ENCODE measurements around the gene GDPD5.

Gene GDPD5

DNA sequence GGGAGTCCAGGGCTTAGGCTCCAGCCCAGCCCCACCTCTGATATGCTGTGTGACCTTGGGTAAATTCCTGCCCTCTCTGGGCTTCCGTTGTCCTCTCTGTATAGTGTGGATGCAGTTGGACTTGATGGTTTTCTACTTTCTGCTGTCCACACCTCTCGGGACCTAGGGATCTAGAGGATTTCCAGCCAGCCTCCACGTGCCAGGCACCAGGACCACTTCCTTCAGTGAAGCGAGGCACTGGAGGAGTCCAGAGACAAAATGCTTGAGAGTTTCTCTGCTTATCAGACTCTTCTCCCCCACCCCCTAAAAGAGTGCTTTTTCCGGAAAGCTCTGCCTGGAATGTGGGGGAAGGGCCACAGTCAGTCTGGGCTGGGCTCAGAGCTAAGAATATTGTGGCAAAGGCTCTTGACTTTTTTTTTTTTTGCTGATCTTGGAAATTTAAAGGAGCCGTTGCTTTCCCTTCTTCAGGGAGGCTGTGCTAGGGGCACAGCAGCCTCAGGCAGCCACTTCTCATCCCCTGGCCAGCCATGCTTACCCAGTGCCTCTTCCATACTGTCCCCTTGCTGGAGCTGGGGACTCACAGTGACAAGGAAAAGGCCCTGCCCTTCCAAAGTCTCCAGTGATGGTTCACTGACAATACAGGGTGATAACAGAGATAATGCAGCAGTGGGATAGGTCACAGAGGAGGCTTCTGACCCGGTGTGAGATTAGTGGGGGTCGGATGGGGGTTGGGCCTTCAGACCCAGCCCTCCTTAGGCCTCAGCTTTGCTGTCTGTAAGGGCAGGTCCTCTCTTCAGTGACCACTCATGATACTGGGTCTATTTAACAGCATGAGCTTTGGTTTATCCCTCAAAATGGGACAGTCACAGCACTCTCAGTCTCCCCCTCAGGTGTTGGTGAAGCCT, 33.5 kb upstream of the GDPD5 start:
- no peak for DNase-seq

DNA sequence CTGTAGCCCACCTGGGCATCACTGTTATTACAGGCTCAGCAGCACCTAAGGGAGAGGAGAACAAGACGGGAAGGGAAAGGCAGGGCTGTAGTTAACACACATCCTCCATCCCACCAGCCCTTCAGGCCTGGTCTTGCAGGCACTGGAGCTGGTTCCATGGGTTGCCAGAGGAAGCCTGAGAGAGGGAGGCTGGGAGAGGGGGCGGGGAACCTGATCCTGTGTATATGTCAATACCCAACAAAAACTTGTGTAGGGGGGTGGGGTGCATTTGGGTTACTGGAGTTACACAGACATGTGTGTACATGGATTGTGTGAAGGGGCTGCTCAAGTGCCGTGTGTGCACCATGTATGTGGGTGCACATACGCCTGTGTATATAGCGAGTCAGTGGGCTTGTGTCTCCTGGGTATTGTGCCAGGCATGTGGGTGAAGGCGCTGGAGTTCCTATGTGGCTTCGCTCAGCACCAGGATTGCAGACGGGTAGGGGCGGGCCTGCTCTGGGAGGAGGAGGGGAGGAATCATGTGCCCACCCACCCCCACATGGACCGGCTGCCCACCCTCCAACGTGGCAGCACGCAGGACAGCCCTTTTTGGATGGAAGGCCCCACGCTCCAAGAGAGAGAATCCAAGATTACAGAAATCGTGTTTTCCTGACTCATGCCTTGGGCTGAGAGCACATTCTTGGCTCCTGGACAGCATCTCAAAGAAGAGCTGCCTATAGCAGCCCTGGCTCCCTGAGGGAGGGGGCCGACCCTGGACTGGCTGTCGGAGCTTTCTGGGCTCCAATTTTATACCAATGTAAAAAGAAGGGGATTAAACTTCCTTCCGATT, 32.1 kb upstream of the GDPD5 start:
- DNase-seq = no peak

DNA sequence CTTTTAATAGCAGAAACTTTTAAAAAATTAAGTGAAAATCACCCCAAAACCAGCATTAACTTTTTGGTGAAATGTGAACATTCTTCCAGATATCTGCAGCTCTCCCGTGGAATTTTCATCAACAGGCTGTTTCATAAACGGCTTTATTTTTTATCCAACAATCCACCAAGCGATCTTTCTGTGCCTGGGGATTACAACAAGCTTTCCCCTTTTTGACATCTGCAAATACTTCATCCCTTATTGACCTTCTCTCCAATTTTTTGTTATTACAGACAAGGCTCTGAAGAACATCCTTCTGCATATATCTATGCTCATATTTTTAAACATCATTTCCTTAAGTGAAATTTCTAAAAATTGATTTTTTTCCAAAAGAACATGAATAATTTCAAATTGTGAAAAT, 30.5 kb upstream of the GDPD5 start:
- no peak for DNase-seq

DNA sequence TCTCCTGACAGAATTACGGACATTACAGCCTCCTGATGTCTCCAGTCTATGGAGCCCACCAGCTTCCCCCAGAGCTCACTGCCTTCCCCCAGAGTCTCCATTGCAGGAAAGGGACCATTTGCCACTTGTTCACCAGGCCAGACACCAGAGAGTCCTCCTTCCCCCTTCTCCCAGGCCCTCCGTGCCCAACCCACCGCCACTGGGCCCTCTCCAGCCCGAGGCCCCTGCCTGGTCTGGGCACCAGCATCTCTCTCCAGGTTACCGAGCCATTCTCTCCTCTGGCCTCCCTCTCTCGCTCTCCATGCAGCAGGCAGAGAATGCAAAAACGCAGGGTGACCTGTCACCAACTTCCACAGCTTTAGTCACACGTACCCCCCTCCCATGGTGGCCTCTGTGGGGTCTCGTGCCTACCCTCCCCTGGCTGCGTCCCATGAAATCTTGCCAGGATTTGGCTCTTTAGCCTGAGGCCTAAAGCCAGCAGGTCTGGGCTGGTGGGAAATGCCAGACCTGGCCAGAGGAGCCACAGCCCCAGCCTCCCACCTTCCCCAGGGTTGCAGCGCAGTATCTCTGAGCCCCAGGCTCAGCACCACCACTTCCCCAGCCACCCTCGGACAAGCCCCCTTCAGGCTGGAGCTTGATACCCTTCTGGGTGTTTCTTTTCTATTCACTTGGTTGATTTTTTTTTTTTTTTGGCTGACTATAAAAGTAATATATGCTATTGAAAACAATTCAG, 29.5 kb upstream of the GDPD5 start:
- no peak for DNase-seq

DNA sequence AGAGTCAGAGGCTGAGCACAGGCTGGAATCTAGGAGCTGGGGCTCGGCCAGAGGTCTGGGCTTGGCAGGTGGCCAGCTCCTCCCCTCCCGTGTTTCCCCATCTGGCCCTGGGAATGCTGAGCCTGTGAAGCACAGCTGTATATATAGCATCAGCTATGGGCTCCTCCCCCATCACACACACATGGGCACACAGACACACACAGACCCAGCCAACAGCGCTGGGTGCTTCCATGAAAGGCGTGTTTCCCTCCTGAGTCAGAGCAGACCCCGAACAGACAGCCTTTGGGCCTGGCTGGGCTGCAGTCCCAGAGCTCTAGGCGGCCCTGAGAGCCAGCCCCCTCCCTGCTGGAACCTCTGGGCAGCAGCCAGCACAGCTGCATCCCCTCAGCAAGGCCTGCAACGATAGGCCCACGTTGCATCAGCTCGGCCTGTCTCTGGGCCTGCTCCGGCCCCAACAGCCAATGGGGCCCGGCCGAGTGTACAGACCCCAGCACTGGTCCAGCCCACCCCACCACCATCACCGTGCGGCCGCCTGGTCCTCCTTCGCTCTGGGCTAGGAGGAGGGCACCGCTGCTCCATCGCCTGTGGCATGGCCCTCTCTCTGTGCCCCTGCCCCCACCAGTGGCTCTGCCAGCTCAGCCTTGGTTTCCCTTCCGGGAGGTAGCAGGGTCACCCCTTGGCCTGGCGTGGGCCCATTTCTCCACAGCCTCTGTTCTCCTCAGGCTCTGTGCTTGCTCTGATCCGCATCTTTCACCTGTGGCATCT, 28.7 kb upstream of the GDPD5 start:
- DNase-seq = no peak

DNA sequence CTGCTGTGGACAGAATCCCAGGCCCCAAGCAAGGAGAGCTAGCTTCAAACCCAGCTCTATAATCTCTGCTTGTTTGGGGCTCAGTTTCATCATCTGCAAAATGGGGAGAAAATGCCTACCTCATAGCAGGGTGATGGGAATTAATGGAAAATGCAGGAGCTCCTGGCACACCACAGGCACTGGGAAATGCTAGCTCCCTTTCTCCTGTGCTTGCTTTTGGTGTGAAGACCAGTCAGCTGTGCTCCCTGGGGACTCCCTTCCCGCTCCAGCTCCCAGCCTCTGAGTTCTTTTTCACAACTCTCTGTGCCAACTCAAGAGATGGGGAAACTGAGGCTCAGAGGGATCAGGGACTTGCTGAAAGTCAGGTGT, 28.1 kb upstream of the GDPD5 start:
- DNase-seq = no peak

DNA sequence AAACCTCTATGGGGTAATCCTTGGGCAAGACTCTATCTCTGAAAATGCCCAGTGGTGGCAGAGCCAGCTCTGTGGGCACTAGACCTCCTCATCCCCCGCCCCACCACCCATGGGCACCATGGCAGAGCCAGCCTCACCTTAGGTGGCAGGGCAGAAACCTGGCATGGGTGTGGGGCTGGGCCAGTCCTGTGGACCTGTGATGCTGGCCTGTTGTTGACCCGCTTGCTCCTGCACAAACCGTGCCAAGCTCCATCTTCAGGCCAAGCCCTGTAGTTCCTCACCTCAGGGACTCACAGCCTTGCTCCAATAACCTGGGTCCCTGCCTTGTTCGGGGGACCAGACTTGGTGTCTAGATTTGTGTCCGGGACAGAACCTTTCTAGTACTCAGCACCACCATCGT, 27.4 kb upstream of the GDPD5 start:
- no peak for DNase-seq

DNA sequence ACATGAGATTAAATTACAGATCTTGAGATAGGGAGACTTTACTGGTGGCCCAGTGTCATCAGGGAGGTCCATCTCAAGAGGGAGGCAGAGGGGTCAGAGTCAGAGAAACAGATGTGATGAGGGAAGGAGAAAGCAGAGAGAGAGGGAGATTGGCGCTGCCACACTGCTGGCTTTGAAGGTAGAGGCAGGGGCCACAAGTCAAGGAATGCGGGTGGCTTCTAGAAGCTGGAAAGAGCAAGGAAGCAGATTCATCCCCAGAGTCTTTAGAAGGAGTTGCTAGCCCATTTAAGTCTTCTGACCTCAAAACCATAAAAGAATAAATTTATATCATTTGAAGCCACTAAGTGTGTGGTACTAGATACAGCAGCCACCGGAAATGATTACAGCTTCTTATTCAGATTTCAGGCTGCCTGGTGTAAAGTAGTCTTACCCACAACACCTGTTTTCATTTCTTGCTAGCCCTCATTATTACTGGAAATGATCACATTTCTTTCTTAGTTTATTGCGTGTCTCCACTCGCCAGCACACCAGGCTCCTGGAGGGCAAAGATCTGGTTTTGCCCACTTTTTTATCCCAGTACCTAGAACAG, 23.7 kb upstream of the GDPD5 start:
- no peak for DNase-seq

DNA sequence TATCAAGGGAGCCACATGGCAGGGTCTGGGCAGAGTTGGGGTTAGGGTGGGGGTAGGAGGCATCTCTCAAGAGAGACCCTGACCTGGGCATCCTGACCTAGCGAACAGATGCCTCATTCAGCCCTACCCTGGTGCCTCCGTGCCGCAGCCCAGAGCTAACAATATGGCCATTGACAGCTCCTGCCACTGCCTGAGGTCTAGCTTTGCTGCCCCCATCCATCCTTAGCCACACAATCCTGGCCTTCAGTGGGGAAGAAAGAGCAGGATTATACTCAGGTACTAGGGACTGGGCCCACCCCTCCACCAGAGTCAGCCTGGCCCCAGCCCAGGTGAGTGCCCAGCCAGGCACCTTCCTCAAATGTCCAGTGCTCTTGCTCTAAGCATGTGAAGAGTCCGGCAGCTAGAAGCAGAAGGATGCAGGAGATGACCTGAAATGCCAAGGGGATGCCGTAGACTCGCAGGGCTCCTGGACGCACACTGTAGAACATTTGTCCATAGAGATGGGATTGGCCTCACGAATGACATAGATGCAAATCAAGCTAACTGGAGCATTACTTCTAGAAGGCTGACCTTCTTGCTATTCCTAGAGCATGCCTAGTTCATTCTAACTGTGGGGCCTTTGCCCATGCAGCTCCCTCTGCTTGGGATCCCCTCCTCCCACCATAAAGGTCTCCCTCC, 23.0 kb upstream of the GDPD5 start:
- DNase-seq = no peak

DNA sequence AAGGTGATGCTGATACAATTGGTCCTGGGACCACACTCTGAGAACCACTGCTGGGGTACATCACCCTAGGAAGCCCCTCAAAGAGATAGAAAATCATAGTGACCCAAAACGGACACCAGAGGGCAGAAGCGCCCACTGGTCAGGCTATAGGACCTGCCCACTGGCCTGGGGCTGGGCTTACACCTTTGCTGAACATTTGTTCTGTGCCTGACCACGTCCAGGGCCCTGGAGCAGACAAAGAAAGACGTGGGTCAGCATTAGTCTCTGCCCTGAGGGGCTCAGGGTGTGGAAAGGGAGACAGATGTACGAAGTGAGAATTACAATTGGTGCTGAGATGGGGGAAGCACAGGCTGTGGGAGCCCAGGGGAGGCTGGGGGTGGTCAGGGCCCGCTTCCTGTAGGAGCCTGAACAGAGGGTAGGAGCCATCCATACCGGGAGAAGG, 21.9 kb upstream of the GDPD5 start:
- peak; percentile 92 for DNase-seq

DNA sequence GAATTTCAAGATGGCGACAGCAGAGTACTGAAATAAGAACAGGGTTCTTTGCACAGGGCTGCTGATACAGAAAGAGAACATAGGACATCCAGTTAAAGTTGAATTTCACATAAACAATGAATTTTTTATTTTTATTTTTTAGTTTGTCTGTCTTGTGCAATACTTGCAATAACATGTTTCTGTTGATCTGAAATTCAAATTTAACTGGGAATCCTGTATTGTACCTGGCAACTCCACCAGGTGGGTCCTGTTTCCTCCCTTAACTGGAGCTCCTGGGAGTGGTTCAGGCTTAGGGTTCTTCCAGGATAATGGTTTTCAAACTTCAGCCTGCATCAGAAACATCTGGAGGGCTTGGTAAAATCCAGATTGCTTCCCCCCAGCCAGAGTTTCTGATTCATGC, 21.4 kb upstream of the GDPD5 start:
- no peak for DNase-seq

DNA sequence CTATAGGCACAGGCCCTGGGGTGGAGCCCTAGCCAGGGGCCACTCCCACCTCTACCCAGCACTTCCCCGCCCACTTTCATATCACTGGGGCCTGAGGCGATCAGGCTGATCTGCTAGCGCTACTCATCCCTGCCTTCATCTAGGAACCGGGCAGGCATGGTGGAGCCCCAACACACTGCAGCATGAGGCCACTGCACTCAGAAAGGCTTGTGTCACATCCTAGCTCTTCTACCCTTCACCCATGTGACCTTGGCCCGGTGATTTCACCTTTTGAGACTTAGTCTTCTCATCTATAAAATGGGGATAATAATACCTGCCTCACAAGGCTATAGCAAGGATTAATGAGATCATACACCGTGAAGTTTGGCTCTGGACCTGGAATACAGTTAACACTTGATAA, 18.1 kb upstream of the GDPD5 start:
- no peak for DNase-seq

DNA sequence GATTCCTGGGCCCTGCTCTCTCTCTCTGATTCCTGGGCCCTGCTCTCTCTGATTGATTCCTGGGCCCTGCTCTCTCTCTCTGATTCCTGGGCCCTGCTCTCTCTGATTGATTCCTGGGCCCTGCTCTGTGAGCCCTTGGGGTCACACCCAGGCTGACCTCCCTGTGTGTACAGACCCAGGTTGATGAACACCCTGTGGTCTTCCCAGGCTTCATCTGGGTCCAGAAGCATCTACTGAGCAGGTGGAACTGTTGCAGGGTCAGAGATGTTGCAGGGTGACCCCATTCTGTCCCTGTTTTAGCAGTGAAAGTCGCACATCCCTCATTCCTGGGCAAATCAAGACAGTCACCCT, 16.3 kb upstream of the GDPD5 start:
- DNase-seq = no peak

DNA sequence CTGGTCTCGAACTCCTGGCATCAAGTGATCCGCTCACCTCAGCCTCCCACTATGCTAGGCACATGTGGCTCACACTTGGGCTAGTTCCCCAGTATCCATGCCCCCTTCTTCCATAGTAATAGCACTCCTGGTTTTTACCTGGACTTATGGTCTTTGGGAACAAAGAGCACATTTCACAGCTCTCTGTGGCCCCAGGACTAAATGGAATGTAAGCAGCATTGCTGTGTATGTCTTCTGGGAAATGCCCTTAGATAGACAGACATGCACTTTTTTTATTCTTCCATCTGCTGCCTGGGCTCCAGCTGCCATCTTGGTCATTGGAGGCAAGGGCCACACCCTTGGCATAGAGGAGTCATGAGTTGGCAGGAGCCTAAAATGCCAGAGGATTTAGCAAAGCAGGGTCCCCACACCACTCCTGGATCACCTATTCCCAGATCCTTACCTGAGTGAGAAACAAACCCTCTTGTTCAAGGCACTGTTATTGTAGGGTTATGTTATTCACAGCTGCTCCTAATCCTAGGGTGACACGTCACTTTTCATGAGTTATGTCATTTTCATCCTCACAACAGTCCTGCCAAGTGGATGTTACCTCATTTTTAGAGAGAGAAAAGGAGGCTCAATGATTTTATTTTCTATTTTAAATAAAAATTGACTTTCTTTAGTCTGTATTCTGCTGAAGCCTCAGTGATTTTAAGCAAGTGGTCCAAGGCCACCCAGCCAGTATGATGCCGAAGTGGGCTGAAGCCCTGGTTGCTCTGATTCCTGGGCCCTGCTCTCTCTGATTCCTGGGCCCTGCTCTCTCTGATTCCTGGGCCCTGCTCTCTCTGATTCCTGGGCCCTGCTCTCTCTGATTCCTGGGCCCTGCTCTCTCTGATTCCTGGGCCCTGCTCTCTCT, 15.7 kb upstream of the GDPD5 start:
- DNase-seq = no peak

DNA sequence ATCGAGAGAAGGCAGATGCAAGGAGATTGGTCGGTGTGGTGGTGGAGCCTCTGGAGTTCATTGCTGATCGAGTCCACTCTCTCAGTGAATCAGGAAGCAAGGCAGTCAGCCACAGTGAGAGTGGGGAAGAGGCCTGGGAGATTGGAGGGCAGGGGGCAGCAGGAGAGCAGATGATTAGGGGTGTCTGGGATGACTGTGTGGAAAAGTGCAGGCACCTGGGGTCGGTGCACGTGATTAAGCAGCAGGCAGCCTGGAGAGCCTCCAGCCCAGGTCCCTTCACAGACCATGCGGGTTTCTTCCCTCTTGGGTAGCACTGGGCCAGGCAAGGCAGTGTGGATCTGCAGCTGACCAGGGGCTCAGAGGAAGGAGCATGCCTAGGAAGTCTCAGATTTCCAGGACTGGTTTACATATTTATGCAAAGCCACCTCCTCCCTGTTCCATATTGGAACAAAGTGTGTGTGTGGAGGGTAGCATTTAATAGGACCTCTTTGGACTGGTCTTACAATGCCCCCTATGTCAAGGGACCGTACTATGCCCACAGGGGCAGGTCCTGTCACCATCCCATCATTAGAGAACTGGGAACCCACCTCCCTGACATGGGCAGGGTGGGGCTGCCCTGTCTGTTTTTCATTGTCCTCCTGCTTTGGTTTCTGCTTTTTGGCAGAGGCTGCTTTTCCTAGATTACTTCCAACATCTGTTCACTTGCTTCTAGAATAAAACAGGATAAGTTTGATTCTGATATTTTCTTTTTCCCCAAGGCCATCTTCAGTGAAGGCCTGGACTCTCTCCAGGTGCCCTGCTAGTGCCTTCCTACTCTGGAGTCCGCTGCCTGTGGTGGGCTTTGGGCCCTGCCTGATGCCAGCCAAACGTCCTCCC, 14.0 kb upstream of the GDPD5 start:
- no peak for DNase-seq

DNA sequence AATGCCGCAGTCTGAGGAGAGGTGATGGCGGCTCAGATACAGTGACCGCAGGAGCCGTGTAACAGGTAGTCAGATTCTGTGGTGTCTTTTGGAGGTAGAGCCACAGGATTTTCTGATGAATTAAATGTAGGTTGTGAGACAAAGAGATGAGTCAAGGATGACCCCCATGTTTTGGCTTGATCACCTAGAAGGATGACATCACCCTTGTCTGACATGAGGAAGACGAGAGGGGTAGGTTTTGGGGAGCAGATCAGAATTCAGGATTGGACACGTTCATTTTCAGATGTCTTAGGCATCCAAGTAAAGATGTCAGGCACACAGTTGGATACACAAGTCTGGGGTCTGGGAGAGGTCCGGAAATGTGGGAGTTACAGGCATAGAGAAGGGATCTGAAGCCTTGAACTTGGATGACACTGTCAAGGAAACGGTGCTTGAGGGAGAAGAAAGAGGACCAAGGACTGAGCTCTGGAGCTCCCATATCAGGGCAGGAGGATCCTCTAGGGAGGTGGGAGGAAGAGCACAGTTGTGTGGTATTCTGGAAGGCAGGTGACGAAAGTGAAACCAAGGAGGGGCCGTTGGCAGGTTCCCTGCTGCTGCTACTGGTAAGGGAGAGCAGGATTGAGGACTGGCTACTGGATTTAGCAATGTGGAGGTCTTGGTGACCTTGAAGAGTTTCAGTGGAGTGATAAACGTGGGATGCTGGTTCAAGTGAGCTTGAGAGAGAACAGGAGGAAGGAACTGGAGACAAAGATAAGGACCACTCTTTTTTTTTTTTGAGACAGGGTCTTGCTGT, 12.6 kb upstream of the GDPD5 start:
- DNase-seq = no peak

DNA sequence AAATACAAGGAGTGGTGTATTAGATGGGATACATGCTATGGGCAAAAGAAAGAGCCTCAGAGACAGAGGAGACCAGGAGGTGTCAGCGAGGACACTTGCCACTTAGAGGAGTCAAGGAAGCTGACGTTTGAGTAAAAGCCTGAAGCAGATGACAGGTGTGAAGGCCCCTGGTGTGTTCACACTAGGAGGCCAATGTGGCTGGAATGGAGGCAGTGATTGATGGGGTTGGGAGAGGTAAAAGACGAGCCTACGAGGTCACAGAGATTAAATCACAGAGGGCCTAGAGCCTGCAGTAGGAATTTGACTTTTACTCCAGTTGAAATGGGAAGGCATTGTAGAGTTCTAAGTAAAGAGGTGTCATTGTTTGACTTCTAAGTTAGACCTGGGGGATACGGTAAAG, 12.0 kb upstream of the GDPD5 start:
- no peak for DNase-seq

DNA sequence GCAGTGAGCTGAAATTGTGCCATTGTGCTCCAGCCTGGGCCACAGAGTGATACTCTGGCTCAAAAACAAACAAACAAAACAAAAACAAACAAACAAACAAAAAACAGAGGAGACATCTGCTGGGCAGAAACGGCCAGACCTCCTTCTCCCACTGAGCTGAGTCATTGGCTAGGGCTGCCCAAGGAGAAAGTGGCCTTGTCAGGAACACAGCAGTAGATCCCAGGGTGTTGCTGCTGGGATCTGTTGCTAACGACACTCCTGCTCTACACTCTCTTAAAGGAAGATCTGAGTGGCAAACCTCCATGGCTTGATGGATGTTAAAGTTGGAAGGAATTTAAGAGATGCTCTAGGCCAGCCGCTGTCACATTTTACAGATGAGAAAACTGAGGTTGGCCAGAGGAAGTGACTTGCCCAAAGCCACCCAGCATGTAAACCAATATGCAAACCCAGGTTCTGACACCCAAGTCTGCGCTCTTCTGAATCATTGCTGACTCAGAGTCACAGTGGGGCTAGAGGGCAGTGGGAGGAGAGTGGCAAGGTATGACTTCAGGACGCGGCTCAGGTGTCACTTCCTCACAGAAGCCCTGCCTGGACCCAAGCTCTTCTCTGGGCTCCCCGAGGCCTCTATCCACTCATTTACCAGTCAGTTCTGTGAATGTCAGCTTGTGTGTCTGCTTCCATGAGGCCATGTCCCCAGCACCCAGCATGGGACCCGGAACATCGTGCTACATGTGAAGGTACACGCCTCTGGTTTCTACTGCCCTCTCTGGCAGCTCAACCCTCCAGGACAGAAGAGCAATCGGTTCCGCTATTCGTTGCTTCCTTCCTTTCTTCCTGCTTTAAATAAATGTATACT, 11.3 kb upstream of the GDPD5 start:
- no peak for DNase-seq
